Stimulated activated CD4-positive, alpha-beta T cell treated with anti-CD3 and anti-CD28 coated beads, Interleukin-1b, Interleukin-23, amount 100 ng/mL, for 1 hour (primary cell): Measurements from ENCODE around the gene ABITRAM.
A peak's percentile ranks its signal among the peaks of the same experiment; 100 is the strongest.
"Not testable (repeated sequence)": the region's sequence is repeated elsewhere in the genome, so short reads cannot be mapped to it uniquely, and the experiment has no call there.

Source experiments
- DNase-seq, 2 donors: peaks; one replicate each; pipeline ENCODE4 v3.0.0-alpha.2; 2020; ENCODE audit warnings: low read depth in 2 of 2

Gene ABITRAM

GRCh38 chr9:108934323-108934893 lies at the start of gene ABITRAM:
ABITRAM (plus strand) TSS chr9:108934400; CDS start chr9:108934487, 87 bp downstream.
- DNase-seq, result peak; percentile 47 to 53

DNA sequence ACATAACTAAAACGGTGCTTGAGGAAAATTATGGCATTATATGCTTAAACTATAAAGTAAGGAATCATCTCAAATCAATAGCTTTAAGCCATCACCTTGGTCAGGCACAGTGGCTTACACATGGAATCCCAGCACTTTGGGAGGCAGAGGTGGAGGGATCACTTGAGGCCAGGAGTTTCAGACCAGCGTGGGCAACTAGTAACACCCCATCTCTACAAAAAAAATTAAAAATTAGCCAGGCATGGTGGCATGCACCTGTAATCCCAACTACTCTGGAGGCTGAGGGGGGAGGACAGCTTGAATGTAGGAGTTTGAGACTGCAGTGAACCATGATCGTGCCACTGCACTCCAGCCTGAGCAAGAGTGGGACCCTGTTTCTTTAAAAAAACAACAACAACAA lies 49.5 kb upstream of the ABITRAM start:
- DNase-seq, result no peak

DNA sequence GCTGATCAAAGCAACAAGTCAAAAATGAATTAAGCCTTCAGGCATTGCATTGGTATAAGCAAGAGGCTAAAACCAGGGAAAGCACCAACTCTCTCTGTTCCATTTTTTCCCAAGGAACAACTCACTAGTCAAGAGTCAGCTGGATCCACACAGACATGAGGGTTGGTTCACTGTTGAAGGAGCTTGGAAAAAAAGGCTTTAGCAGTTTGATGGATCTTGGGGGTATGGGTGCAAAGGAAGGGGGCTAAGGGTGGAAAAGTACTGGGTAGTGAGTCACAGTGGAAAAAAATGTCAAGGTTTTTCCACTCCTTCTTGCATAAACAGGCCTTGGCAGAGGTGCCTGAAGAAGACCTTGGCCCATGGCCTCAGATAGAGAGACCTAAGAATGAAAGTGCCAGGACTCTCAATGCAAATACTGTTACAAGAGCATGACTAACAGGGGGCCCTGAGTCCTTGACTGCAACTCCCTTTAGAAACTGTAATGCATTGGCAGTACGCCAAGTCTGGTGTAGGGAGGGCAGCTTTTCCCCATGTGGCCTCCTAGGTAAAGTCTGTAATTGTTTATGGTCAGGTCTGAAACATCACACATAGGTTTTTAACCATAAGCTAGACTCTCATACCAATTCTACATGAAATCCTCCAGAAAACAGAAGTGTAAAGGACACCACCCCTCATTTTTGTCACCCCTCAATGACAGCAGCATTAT lies 48.4 kb upstream of the ABITRAM start:
- no peak for DNase-seq

DNA sequence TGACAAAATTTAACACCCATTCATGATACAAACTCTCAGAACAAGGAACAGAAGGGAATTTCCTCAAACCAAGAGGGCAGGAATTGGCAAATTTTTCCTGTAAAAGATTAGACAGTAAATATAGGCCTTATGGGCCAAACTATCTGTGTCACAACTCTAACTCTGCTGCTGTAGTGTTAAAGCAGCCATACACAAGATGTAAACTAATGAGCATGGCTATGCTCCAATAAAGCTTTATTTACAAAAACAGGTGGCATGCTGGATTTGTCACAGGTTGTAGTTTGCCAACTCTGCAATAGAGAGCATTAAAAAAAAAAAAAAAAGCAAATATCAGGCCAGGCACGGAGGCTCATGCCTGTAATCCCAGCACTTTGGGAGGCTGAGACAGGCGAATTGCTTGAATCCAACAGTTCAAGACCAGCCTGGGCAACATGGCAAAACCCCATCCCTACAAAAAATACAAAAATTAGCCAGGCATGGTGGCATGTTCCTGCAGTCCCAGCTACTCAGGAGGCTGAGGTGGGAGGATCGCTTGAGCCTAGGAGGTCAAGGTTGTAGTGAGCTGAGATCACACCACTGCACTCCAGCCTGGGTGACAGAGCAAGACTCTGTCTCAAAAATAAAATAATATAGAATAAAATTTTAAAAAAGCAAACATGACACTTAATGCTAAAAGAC lies 47.5 kb upstream of the ABITRAM start:
- DNase-seq, result not testable (repeated sequence)

- no peak for DNase-seq
Measured at GRCh38 chr9:108889649-108890067, 44.5 kb upstream of the ABITRAM start.

DNA sequence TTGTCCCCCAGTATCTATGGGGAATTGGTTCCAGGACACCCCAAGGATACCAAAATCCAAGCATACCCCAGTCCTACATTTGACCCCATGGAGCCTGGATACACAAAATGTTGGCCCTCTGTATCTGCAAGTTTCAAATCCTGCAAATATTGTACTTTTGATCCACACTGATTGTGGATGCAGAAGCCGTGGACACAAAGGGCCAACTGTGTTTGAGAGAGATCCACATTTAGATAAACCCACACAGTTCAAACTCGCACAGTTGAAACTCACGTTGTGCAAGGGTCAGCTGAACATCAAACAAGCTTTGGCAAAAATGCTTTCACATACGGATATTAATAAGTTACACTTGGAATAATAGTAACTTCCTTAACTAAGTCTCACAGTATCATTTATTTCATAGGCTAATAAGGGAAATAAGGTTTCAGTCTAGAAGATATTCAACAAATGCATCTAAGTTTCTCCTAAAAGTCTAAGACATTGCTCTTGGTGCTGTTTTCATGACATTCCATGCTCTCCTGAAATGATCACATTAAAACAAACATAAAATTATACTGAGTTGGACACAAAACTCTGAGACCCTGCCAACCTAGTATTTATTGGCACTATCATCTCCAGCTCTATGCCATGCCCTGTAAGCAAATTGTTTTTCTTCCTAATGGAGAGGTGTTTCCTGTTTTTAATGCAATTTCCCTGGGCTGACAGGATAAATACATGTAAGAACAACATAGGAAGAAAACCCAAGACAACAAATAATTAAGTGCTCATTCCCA lies 39.8 kb upstream of the ABITRAM start:
- DNase-seq, result no peak

DNA sequence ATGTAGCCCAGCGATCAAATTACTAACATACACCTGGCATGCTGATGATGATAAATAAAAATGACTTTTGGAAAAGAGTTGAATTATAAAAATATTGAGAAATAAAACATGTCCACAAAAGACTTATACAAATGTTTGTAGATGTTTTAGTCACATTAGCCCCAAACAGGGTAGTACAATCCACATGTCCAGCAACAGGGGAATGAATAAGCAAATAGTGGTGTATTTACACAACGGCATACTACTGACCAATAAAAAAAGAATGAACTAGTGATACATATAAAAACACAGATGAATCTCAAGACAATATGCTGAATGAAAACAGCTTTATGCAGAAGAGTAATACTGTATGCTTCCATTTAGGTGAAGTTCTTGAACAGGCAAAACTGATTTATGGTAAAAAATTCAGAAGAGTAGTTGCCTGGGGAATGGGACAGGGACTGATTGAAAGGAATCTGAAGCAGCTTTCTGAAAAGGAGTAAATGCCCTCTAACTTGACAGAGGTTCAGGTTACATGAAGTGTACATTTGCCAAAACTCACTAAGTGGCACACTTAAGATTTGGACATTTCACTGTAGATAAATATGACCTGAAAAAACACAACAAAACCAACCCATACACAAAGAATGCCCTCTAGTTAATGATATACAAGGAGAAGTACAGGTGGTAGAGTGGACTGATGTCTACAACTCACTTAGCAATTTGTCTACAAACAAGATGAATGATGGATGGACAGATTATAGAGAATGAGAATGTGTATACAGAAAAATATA lies 36.7 kb upstream of the ABITRAM start:
- DNase-seq, result no peak

GRCh38 chr9:108899023-108899695 lies 35.0 kb upstream of the ABITRAM start:
- not testable (repeated sequence) for DNase-seq

- no peak for DNase-seq
Measured at GRCh38 chr9:108900176-108900575, 34.0 kb upstream of the ABITRAM start.

DNA sequence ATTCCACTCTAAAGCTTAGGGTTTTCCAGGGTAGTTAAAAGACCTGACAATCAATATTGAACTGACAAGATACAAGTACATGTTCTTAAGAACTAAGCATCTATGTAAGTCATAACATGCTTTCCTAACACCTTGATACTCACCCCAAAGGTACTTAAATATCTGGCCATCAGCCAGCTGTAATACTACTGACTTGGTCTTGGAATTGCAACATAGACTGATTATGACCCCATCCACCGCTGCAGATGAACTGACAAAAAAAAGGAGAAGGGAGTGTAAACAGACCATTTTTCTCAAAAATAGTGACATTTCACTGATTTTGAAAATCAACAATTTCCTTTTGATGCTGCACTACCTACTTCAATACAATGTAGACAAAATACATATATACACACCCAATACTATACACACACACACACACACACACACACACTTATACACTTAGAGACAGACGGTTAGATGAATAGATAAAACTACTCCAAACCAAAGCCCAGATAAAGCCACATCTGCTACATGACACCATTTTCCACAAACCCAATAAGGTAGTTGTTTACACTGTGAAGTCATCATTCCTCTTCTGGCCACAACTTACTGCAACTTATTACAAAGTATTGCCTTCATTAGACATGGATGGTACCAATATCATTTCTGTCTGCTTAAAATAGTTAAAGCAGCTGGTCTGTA lies 30.6 kb upstream of the ABITRAM start:
- DNase-seq, result no peak

GRCh38 chr9:108904161-108904560 lies 30.0 kb upstream of the ABITRAM start:
- no peak for DNase-seq

- DNase-seq, result no peak
Measured at GRCh38 chr9:108905494-108905893, 28.7 kb upstream of the ABITRAM start.

DNA sequence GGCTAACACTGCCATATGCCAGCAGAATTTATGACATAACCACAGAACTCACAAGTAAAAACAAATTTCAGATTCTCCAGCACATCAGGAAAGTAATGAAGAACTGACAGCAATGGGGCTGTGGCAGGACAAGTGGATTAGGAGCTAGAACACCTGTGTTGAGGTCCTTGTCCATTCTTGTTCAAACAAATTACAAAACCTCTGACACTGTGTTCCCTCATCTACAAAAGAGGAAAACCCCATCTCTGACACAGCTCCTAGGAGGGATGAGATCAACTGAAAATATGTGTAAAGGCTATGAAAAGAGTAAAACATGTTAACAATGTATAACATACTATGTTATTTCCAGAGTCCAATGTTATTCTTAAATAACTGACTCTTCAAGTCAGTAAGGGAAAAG lies 23.8 kb upstream of the ABITRAM start:
- DNase-seq, result no peak

- DNase-seq, result no peak
Measured at GRCh38 chr9:108910914-108911313, 23.3 kb upstream of the ABITRAM start.

DNA sequence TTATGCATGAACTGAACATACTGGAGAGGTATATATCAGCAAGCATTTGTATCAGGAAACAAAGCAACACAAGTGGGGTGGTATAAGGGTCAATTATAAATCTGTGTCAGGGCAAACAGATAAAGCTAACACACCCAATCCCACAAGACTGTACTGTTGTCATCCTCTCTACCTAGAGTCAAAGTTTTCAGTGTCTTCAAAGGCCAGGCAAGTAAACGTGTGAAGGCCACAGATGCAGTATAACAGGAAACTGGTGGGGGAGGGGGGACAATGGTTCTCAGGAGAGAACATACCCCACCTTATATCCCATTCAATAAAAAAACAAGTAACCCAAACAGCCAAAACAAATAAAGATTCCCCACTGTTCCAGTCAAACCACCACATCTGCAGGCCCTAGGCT lies 22.4 kb upstream of the ABITRAM start:
- DNase-seq, result no peak

GRCh38 chr9:108913391-108913790 lies 20.8 kb upstream of the ABITRAM start:
- DNase-seq, result no peak

DNA sequence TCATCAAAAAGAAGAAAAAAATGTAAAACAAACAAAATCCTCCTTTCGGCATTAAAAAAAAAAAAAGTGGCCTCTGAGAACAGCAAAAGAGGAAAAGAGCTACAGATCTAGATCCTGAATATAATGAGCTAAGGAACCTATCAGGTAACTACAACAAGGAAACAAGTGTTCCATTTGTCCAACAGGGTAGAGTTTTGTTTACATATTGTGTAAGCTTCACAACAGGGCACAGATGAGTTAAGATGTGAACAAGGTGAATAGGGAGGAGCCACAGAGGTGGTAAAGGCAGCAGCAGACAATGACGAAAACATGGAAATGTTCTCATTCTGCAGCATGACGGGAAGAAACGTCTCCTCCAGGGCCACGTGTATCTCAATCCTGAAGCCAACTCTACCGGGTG lies 14.7 kb upstream of the ABITRAM start:
- DNase-seq, result no peak

- not testable (repeated sequence) for DNase-seq
Measured at GRCh38 chr9:108920401-108920800, 13.8 kb upstream of the ABITRAM start.

- DNase-seq, result no peak
Measured at GRCh38 chr9:108921200-108921599, 13.0 kb upstream of the ABITRAM start.

DNA sequence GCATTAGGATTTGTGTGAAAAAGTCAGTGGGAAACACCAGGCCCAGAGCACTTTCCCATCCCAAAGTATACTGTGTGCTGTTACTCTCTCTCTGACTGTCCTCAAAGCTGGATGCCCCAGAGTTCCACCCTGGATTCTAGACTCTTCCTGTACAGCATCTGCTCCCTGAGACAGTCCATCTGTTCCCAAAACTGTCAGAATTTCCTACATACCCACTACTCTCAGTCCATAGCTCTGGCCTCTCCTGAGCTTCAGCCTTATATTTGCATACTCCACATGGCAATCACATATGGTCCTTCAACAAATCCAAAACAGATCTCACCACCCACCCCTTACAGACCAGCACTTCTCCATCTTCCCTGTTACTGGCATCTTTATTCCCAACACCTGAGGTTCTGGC lies 9.7 kb upstream of the ABITRAM start:
- no peak for DNase-seq
